Astrocyte (in vitro differentiated cells and primary cell): ENCODE data around the gene XYLT1. TPM values are rescaled to one million over a fixed set of nuclear protein-coding genes. Genes with fewer than 3 reads are reported as not detected.

ENCODE experiments used
- DNase-seq: peaks from one replicate; pipeline ENCODE4 v3.0.0-alpha.2; 2010; ENCODE audit warnings: low read depth
- FAIRE-seq: peaks from 2 replicates; lab custom pipeline; 2011; peaks lifted over from hg19 to GRCh38; lab: Jason Lieb, UNC
- H2AFZ ChIP-seq: 2 replicates; pipeline ENCODE4 v1.6.0; 2012; ENCODE audit warnings: low read depth, low read length, inconsistent platforms
- H3K27ac ChIP-seq: 2 replicates; pipeline ENCODE4 v1.5.1; 2011; ENCODE audit warnings: low read depth, low read length, inconsistent platforms
- H3K27me3 ChIP-seq: 2 replicates; pipeline ENCODE4 v1.6.0; 2011; ENCODE audit warnings: low read length, inconsistent platforms; ENCODE audit not compliant: insufficient read depth
- H3K36me3 ChIP-seq: 2 replicates; pipeline ENCODE4 v1.5.1; 2011; ENCODE audit warnings: low read length, inconsistent platforms; ENCODE audit not compliant: insufficient read depth
- H3K4me1 ChIP-seq: 2 replicates; pipeline ENCODE4 v1.5.1; 2011; ENCODE audit warnings: low read length, inconsistent platforms; ENCODE audit not compliant: insufficient read depth
- H3K4me2 ChIP-seq: 2 replicates; pipeline ENCODE4 v1.6.0; 2012; ENCODE audit warnings: low read length, inconsistent platforms
- H3K4me3 ChIP-seq: 2 replicates; pipeline ENCODE4 v1.5.1; 2011; ENCODE audit warnings: low read depth, mild to moderate bottlenecking, low read length, inconsistent platforms; ENCODE audit not compliant: insufficient read depth
- H3K79me2 ChIP-seq: 2 replicates; pipeline ENCODE4 v1.6.0; 2012; ENCODE audit warnings: mild to moderate bottlenecking, low read length, inconsistent platforms; ENCODE audit not compliant: insufficient read depth
- H3K9ac ChIP-seq: 2 replicates; pipeline ENCODE4 v1.6.0; 2012; ENCODE audit warnings: mild to moderate bottlenecking, low read length, inconsistent platforms
- H3K9me3 ChIP-seq: 2 replicates; pipeline ENCODE4 v1.5.1; 2012; ENCODE audit warnings: low read depth, mild to moderate bottlenecking, low read length, inconsistent platforms; ENCODE audit not compliant: insufficient read depth
- H4K20me1 ChIP-seq: 2 replicates; pipeline ENCODE4 v1.6.0; 2012; ENCODE audit warnings: low read length, inconsistent platforms; ENCODE audit not compliant: insufficient read depth
- H3K27ac Mint-ChIP-seq: one replicate; pipeline ENCODE4 v1.8.0; 2021; ENCODE audit warnings: mild to moderate bottlenecking, mixed read lengths; ENCODE audit not compliant: unreplicated experiment
- H3K27me3 Mint-ChIP-seq: one replicate; pipeline ENCODE4 v1.8.0; 2021; ENCODE audit warnings: low read depth, mixed read lengths; ENCODE audit not compliant: unreplicated experiment
- H3K36me3 Mint-ChIP-seq: one replicate; pipeline ENCODE4 v1.8.0; 2021; ENCODE audit warnings: low read depth, mixed read lengths; ENCODE audit not compliant: unreplicated experiment
- H3K4me1 Mint-ChIP-seq: one replicate; pipeline ENCODE4 v1.8.0; 2021; ENCODE audit warnings: low read depth, mixed read lengths; ENCODE audit not compliant: unreplicated experiment
- H3K4me3 Mint-ChIP-seq: one replicate; pipeline ENCODE4 v1.8.0; 2021; ENCODE audit warnings: mild to moderate bottlenecking, moderate library complexity, mixed read lengths; ENCODE audit not compliant: unreplicated experiment
- H3K9me3 Mint-ChIP-seq: one replicate; pipeline ENCODE4 v1.8.0; 2021; ENCODE audit warnings: mild to moderate bottlenecking, mixed read lengths; ENCODE audit not compliant: unreplicated experiment
- EZH2 ChIP-seq: IDR thresholded peaks from 2 replicates; pipeline ENCODE4 v1.6.1; 2012; ENCODE audit warnings: mild to moderate bottlenecking, low read length, inconsistent platforms; ENCODE audit not compliant: insufficient read depth
- total RNA-seq: library from RNA; stranded (reverse); gene quantifications from 2 replicates; pipeline ENCODE4 v1.2.1, GENCODE V29; 2021
- TF ChIP-seq, protein P1 (sequence below): IDR thresholded peaks from 2 replicates; pipeline ENCODE4 v1.5.1; 2011; ENCODE audit warnings: low read depth, mild to moderate bottlenecking, inconsistent platforms, low read length, moderate library complexity; ENCODE audit not compliant: insufficient read depth

Gene XYLT1
- total RNA-seq, 1 donor from 2014 or later, result 22.9 TPM

GRCh38 chr16:17233318-17234002, 237.3 kb downstream of the XYLT1 start:
- H3K27ac Mint-ChIP-seq, result no peak overlapping the region

DNA sequence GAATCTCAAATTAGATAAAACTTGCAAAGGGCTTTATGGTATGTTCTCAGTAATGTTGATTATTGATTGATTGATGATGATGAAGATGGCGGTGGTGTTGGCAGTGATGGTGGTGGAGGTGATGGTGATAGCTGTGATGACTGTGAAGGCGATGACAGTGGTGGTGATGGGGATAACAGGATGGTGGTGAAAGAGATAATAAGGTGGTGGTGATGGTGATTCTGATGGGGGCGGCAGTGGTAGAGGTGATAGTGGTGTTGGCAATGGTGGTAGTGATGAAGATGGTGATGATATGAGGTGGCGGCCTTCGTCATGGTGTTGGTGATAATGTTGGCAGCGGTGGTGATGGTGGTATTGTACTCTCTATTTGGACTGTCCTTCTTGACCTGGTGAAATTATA, 238.3 kb downstream of the XYLT1 start:
- TF ChIP-seq, protein P1, sequence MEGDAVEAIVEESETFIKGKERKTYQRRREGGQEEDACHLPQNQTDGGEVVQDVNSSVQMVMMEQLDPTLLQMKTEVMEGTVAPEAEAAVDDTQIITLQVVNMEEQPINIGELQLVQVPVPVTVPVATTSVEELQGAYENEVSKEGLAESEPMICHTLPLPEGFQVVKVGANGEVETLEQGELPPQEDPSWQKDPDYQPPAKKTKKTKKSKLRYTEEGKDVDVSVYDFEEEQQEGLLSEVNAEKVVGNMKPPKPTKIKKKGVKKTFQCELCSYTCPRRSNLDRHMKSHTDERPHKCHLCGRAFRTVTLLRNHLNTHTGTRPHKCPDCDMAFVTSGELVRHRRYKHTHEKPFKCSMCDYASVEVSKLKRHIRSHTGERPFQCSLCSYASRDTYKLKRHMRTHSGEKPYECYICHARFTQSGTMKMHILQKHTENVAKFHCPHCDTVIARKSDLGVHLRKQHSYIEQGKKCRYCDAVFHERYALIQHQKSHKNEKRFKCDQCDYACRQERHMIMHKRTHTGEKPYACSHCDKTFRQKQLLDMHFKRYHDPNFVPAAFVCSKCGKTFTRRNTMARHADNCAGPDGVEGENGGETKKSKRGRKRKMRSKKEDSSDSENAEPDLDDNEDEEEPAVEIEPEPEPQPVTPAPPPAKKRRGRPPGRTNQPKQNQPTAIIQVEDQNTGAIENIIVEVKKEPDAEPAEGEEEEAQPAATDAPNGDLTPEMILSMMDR, result no peak
- no peak for TF ChIP-seq EZH2
- peak overlapping the region; percentile 2 for H3K4me3 Mint-ChIP-seq
- Histone ChIP-seq H3K4me3 (no peak overlapping the region), H3K36me3 (peaks cover 6% of the 10 kb centered on the region), H2AFZ (no peak overlapping the region), H3K9ac (no peak overlapping the region), H3K79me2 (peaks cover 8% of the 10 kb centered on the region), H3K9me3 (no peaks in the 10 kb centered on the region), H3K4me1 (no peaks in the 10 kb centered on the region), H3K27me3 (no peaks in the 10 kb centered on the region), H4K20me1 (peaks cover 81% of the 10 kb centered on the region), H3K27ac (no peak overlapping the region), H3K4me2 (no peak overlapping the region)
- no peaks in the 10 kb centered on the region for H3K27me3 Mint-ChIP-seq
- FAIRE-seq (no peak), DNase-seq (no peak)
- peaks cover 9% of the 10 kb centered on the region for H3K36me3 Mint-ChIP-seq
- H3K4me1 Mint-ChIP-seq, result no peaks in the 10 kb centered on the region
- peaks cover 3% of the 10 kb centered on the region for H3K9me3 Mint-ChIP-seq
- H3K27ac Mint-ChIP-seq, result no peak overlapping the region

More at GRCh38 chr16:17233318-17234002, 237.3 kb downstream of the XYLT1 start:
- no peak overlapping the region for H3K4me3 Mint-ChIP-seq
- H3K27me3 Mint-ChIP-seq, result no peaks in the 10 kb centered on the region
- H3K27me3 ChIP-seq, result no peaks in the 10 kb centered on the region
- peaks cover 6% of the 10 kb centered on the region for H3K36me3 ChIP-seq
- H3K9ac ChIP-seq, result no peak overlapping the region
- no peaks in the 10 kb centered on the region for H3K4me1 ChIP-seq
- no peak overlapping the region for H3K4me2 ChIP-seq
- no peak for TF ChIP-seq EZH2
- TF ChIP-seq, protein P1, result no peak
- H2AFZ ChIP-seq, result no peak overlapping the region
- H4K20me1 ChIP-seq, result peaks cover 81% of the 10 kb centered on the region
- no peaks in the 10 kb centered on the region for H3K4me1 Mint-ChIP-seq
- H3K79me2 ChIP-seq, result peaks cover 8% of the 10 kb centered on the region
- FAIRE-seq (no peak), DNase-seq (no peak)
- no peaks in the 10 kb centered on the region for H3K9me3 ChIP-seq
- no peak overlapping the region for H3K4me3 ChIP-seq
- H3K36me3 Mint-ChIP-seq, result peaks cover 5% of the 10 kb centered on the region
- H3K27ac ChIP-seq, result no peak overlapping the region
- peaks cover 3% of the 10 kb centered on the region for H3K9me3 Mint-ChIP-seq

GRCh38 chr16:17231972-17232371, 238.8 kb downstream of the XYLT1 start:
- H3K27me3 ChIP-seq, result no peaks in the 10 kb centered on the region
- H2AFZ ChIP-seq, result no peak overlapping the region
- H3K4me3 Mint-ChIP-seq, result no peak overlapping the region
- no peaks in the 10 kb centered on the region for H3K4me1 Mint-ChIP-seq
- peaks cover 9% of the 10 kb centered on the region for H3K36me3 Mint-ChIP-seq
- peaks cover 6% of the 10 kb centered on the region for H3K36me3 ChIP-seq
- DNase-seq (no peak), FAIRE-seq (no peak)
- H3K4me1 ChIP-seq, result no peaks in the 10 kb centered on the region
- no peak overlapping the region for H3K27ac Mint-ChIP-seq
- no peak overlapping the region for H3K4me2 ChIP-seq
- H3K9ac ChIP-seq, result no peak overlapping the region
- H3K27me3 Mint-ChIP-seq, result no peaks in the 10 kb centered on the region
- H4K20me1 ChIP-seq, result peaks cover 81% of the 10 kb centered on the region
- no peak overlapping the region for H3K4me3 ChIP-seq
- TF ChIP-seq EZH2, result no peak
- TF ChIP-seq, protein P1, result no peak
- H3K79me2 ChIP-seq, result peaks cover 8% of the 10 kb centered on the region
- H3K9me3 ChIP-seq, result no peaks in the 10 kb centered on the region
- peaks cover 3% of the 10 kb centered on the region for H3K9me3 Mint-ChIP-seq
- no peak overlapping the region for H3K27ac ChIP-seq
